Sigmoid colon (tissue), 7 donors: ENCODE results near the gene NSFL1C. TPM values are rescaled to one million over a fixed set of nuclear protein-coding genes. Genes with fewer than 3 reads are reported as not detected.

Experiments
- DNase-seq: peaks from one replicate; pipeline ENCODE4 v3.0.0-alpha.2; 2019
- H3K27ac ChIP-seq, 4 donors: fragments of 200-600 bp; sonication (generic); one replicate each; pipeline ENCODE4 v1.5.1; 2016 to 2019; ENCODE audit warnings: mild to moderate bottlenecking in 1 of 4
- H3K27me3 ChIP-seq, 3 donors: fragments of 200-600 bp; sonication (generic); one replicate each; pipeline ENCODE4 v1.5.1; 2019; ENCODE audit warnings: mild to moderate bottlenecking in 1 of 3
- H3K36me3 ChIP-seq, 4 donors: fragments of 200-600 bp; sonication (generic); one replicate each; pipeline ENCODE4 v1.5.1; 2016 to 2019
- H3K4me1 ChIP-seq, 4 donors: fragments of 200-600 bp; sonication (generic); one replicate each; pipeline ENCODE4 v1.5.1; 2017 to 2019
- H3K4me3 ChIP-seq, 4 donors: fragments of 200-600 bp; sonication (generic); one replicate each; pipeline ENCODE4 v1.5.1; 2017 to 2019; ENCODE audit warnings: mild to moderate bottlenecking in 2 of 4, moderate library complexity in 1 of 4
- H3K9me3 ChIP-seq, 4 donors: fragments of 200-600 bp in 3 of 4; sonication (generic) in 3 of 4; one replicate each; pipeline versions ENCODE4 v1.5.1 to v1.6.1; 2013 to 2019
- EP300 ChIP-seq, 4 donors: sonication (generic); formaldehyde crosslinking; IDR thresholded peaks; one replicate each; pipeline ENCODE4 v1.6.1; 2017; ENCODE audit warnings: antibody characterized with exemption in 4 of 4
- POLR2A ChIP-seq, 2 donors: fragments of 450-650 bp; IDR thresholded peaks; one replicate each; pipeline ENCODE4 v1.6.1; 2016; ENCODE audit warnings: antibody characterized with exemption in 2 of 2, mild to moderate bottlenecking in 2 of 2, moderate library complexity in 2 of 2
- POLR2AphosphoS5 ChIP-seq, 4 donors: sonication (generic); formaldehyde crosslinking; IDR thresholded peaks; one replicate each; pipeline ENCODE4 v1.6.1; 2017; ENCODE audit warnings: antibody characterized with exemption in 4 of 4
- WGBS, 2 donors: extraction: QIAGEN DNeasy Blood & Tissue Kit; methylation state at CpG; one replicate each; pipeline ENCODE4 v1.1.7; 2013; 5-methylcytosine and 5-hydroxymethylcytosine counted together
- intact Hi-C: fragments of 100-400 bp; cut with DNase I; formaldehyde crosslinking; loops from one replicate; pipeline ENCODE4 v1.15.1; 2023
- polyA plus RNA-seq, 3 donors: library from polyadenylated mRNA; stranded (reverse); fragments of 200-250 nt; gene quantifications; one replicate each; pipeline ENCODE4 v1.2.3, GENCODE V29; 2013
- total RNA-seq, 4 donors: library from RNA; depleted of rRNA; stranded (reverse); fragments of >200 nt; gene quantifications; one replicate each; pipeline ENCODE4 v1.1.0, GENCODE V29; 2016
- TF ChIP-seq, protein P1 (sequence below), 4 experiments: fragments of 450-650 bp in 3 of 4; fragments of 200-600 bp in 1 of 4; IDR thresholded peaks; one replicate each; pipeline ENCODE4 v1.5.1; 2016 to 2019; ENCODE audit warnings: antibody characterized with exemption in 4 of 4, mild to moderate bottlenecking in 3 of 4, moderate library complexity in 2 of 4
- donor health status: healthy with polysubstance abuse.
- donor health status: Bipolar disorder and iron deficiency.
- donor health status: healthy.

Gene NSFL1C
- total and polyA plus RNA-seq, 7 donors = 33.5 to 61.9 (median 46.5) TPM

DNA sequence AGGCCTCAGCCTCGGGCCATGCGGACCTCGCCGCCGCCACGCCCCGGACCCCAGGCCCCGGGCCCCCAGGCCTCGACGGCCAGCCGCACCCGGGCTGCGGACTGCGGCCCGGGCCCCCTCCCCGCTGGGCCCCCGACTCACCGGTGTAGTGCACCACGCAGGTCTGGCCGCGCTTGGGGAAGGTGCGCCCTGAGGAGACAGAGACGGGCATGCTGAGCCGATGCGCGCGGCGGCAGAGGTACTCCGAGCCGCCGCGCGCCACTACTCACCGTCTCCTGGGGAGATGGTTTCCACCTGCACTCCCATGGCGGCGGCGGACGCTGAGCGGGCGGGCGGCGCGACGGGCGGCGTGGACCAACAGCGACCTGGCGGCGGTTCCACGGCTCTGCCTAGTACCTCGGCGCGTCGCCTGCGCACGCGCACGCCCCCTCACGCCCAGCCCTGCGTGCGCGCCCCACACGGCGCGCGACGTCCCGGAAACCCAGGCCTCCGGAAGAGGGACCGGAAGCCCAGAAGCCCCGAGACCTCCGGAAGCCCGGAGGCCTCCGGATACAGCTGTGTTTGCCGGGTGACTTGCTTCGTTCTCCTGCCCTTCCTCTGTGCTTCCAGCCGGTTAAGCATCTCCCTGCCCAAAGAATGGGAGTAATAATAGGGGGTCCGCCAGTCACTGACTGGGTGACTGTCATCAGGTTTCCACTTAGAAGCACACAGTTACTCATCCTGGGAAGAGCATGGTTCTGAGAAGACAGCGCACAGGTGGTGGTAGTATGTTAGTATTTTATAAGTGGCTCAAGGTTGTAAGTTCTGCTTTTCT, 73.7 kb downstream of the NSFL1C start, which contains the start of gene FKBP1A:
TSS of gene FKBP1A (minus strand) at position 362 of the 814 bp plus-strand sequence. CDS start at position 306, 56 bp downstream.
- intact Hi-C loops = loop anchor here (1.0 to 2.0 kb wide), 2 partner anchors 68 to 74 kb away; partner anchors contain the start of gene NSFL1C
- Histone ChIP-seq H3K27ac (peak within 1 kb of the TSS; percentile 81 to 83 (median 82)), H3K36me3 (no peaks in the 10 kb centered on the region), H3K9me3 (no peaks in the 10 kb centered on the region), H3K27me3 (peaks cover 0 to 9% (median 0%) of the 10 kb centered on the region in 3 donors), H3K4me1 (peaks cover 0 to 53% (median 46%) of the 10 kb centered on the region in 4 donors), H3K4me3 (peak within 1 kb of the TSS; percentile 62 to 89 (median 83))
- DNase-seq = peak; percentile 96
- WGBS, 2 donors = 1% methylated on average over 79 of the region's 79 CpGs
- TF ChIP-seq POLR2A (IDR thresholded peaks at IDR 0.05) = peak; percentile 35 to 40
- peak; percentile 46 to 87 (median 78) for TF ChIP-seq POLR2AphosphoS5 (IDR thresholded peaks at IDR 0.05)
- no peak for TF ChIP-seq EP300 (IDR thresholded peaks at IDR 0.05)
- TF ChIP-seq, protein P1, sequence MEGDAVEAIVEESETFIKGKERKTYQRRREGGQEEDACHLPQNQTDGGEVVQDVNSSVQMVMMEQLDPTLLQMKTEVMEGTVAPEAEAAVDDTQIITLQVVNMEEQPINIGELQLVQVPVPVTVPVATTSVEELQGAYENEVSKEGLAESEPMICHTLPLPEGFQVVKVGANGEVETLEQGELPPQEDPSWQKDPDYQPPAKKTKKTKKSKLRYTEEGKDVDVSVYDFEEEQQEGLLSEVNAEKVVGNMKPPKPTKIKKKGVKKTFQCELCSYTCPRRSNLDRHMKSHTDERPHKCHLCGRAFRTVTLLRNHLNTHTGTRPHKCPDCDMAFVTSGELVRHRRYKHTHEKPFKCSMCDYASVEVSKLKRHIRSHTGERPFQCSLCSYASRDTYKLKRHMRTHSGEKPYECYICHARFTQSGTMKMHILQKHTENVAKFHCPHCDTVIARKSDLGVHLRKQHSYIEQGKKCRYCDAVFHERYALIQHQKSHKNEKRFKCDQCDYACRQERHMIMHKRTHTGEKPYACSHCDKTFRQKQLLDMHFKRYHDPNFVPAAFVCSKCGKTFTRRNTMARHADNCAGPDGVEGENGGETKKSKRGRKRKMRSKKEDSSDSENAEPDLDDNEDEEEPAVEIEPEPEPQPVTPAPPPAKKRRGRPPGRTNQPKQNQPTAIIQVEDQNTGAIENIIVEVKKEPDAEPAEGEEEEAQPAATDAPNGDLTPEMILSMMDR (IDR thresholded peaks at IDR 0.05) = peak in 1 of 4 experiments; percentile 16

DNA sequence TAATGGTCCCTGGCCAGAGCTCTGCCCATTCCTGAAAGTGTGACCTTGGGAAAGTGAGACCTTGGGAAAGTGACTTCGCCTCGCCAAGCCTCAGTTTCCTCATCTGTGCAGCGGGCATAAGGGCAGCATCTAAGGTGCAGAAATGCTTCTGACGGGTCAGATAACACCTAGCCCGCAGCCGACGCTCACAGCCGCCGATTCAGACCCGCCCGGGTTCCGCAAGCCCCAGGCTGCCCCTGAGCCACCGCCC, 74.3 kb downstream of the NSFL1C start:
- peaks cover 0 to 58% (median 47%) of the 10 kb centered on the region in 4 donors for H3K4me1 ChIP-seq
- no peaks in the 10 kb centered on the region for H3K36me3 ChIP-seq
- peak overlapping the region; percentile 81 to 83 (median 82) for H3K27ac ChIP-seq
- intact Hi-C loops = loop anchor here (2.0 kb wide), 1 partner anchor 74 kb away; the partner anchor contains the start of gene NSFL1C
- TF ChIP-seq, protein P1 (IDR thresholded peaks at IDR 0.05) = no peak
- TF ChIP-seq POLR2AphosphoS5 (IDR thresholded peaks at IDR 0.05) = no peak
- no peak for TF ChIP-seq EP300 (IDR thresholded peaks at IDR 0.05)
- TF ChIP-seq POLR2A (IDR thresholded peaks at IDR 0.05) = no peak
- DNase-seq = no peak
- peaks cover 0 to 4% (median 0%) of the 10 kb centered on the region in 3 donors for H3K27me3 ChIP-seq
- H3K4me3 ChIP-seq = peak overlapping the region; percentile 62 to 89 (median 83)
- 0 to 1% methylated on average over 13 of the region's 13 CpGs for WGBS, 2 donors
- no peaks in the 10 kb centered on the region for H3K9me3 ChIP-seq

Other genes starting within 250 kb of the NSFL1C start
- not detected for gene RAD21L1, start 240.8 kb downstream of the NSFL1C start, total RNA-seq
- gene RAD21L1, start 240.8 kb downstream of the NSFL1C start, polyA plus RNA-seq = not detected
- gene SNPH, start 200.6 kb downstream of the NSFL1C start, total RNA-seq = 10 to 100 TPM in 1 of 4 donors, 1 to 10 TPM in 3; 6.4 to 21.0 (median 8.9) TPM
- gene SNPH, start 200.6 kb downstream of the NSFL1C start, polyA plus RNA-seq = 1 to 10 TPM in 1 of 3 donors, under 1 TPM in 2; under 0.01 to 4.4 (median 0.23) TPM
- gene SDCBP2, start 137.7 kb downstream of the NSFL1C start, total RNA-seq = 1 to 10 TPM; 1.1 to 3.6 (median 1.9) TPM
- 100 to 1,000 TPM; 229 to 724 (median 339) TPM for gene SDCBP2, start 137.7 kb downstream of the NSFL1C start, polyA plus RNA-seq
- 100 to 1,000 TPM in 1 of 4 donors, 10 to 100 TPM in 3; 71.7 to 118 (median 85.3) TPM for gene FKBP1A, start 73.8 kb downstream of the NSFL1C start, total RNA-seq
- gene FKBP1A, start 73.8 kb downstream of the NSFL1C start, polyA plus RNA-seq = 100 to 1,000 TPM; 296 to 515 (median 374) TPM
- 10 to 100 TPM in 1 of 4 donors, 1 to 10 TPM in 3; 6.6 to 10.2 (median 8.9) TPM for gene SIRPB2, start 24.6 kb upstream of the NSFL1C start, total RNA-seq
- 1 to 10 TPM; 1.2 to 2.5 (median 2.3) TPM for gene SIRPB2, start 24.6 kb upstream of the NSFL1C start, polyA plus RNA-seq
- under 1 TPM in 1 of 4 donors, not detected in 3; 0.66 TPM for gene SIRPD, start 90.9 kb upstream of the NSFL1C start, total RNA-seq
- under 1 TPM in 1 of 3 donors, not detected in 2; 0.90 TPM for gene SIRPD, start 90.9 kb upstream of the NSFL1C start, polyA plus RNA-seq
- gene SIRPB1, start 153.2 kb upstream of the NSFL1C start, total RNA-seq = 1 to 10 TPM in 3 of 4 donors, under 1 TPM in 1; 0.36 to 5.2 (median 2.8) TPM
- gene SIRPB1, start 153.2 kb upstream of the NSFL1C start, polyA plus RNA-seq = 1 to 10 TPM in 1 of 3 donors, under 1 TPM in 1, not detected in 1; 0.98 to 2.3 TPM
- under 1 TPM in 1 of 4 donors, not detected in 3; 0.27 TPM for gene SIRPG, start 190.9 kb upstream of the NSFL1C start, total RNA-seq
- 10 to 100 TPM in 1 of 3 donors, under 1 TPM in 1, not detected in 1; 0.60 to 11.0 TPM for gene SIRPG, start 190.9 kb upstream of the NSFL1C start, polyA plus RNA-seq